Right ventricle myocardium inferior (tissue), 1 donor: Measurements from ENCODE around the gene DNAJB13. TPM values are rescaled to one million over a fixed set of nuclear protein-coding genes. Genes with fewer than 3 reads are reported as not detected.
"Not testable (repeated sequence)": the region's sequence is repeated elsewhere in the genome, so short reads cannot be mapped to it uniquely, and the experiment has no call there.

Source experiments
- ATAC-seq: fragments of 200-7000 bp; cut with Tn5 transposase; one replicate; pipeline ENCODE4 v1.9.1; 2020; ENCODE audit warnings: mild to moderate bottlenecking, moderate library complexity
- DNase-seq: peaks from one replicate; pipeline ENCODE4 v3.0.0; 2021; ENCODE audit errors: missing footprints
- intact Hi-C: fragments of 100-400 bp; cut with DNase I; formaldehyde crosslinking; loops from one replicate; pipeline ENCODE4 v1.11.0; 2022
- total RNA-seq: library from RNA; stranded (reverse); fragmentation: NEBNext Ultra II Directional; extraction: Animal tissue kit (Norgen Biotek cat#: 25700); gene quantifications from one replicate; pipeline ENCODE4 v1.2.1, GENCODE V29; 2021
- donor health status: DM: no; HTN: yes; CAD: no; lungs with severe emphysema.

DNAJB13 gene
- total RNA-seq, 1 donor from 2014 or later: not detected

- intact Hi-C loops: no loop called here
- ATAC-seq: no peak
- no peak for DNase-seq
Measured at GRCh38 chr11:73972620-73973449, 22.0 kb downstream of the DNAJB13 start.

- ATAC-seq: no peak
- no peak for DNase-seq
- intact Hi-C loops: no loop called here
Measured at GRCh38 chr11:73974604-73975478, 24.0 kb downstream of the DNAJB13 start.

- no peak for DNase-seq
- intact Hi-C loops: no loop called here
- ATAC-seq: no peak
Measured at GRCh38 chr11:73975479-73975757, 24.6 kb downstream of the DNAJB13 start.

- DNase-seq (no peak), ATAC-seq (no peak)
- intact Hi-C loops: no loop called here
Measured at GRCh38 chr11:73976451-73977151, 25.8 kb downstream of the DNAJB13 start.

- intact Hi-C loops: no loop called here
- DNase-seq: no peak
- ATAC-seq: no peak
Measured at GRCh38 chr11:73977856-73978519, 27.2 kb downstream of the DNAJB13 start.

GRCh38 chr11:73978576-73979086, 27.8 kb downstream of the DNAJB13 start:
- DNase-seq (no peak), ATAC-seq (no peak)
- intact Hi-C loops: no loop called here

- DNase-seq: peak; percentile 77
- intact Hi-C loops: no loop called here
Measured at GRCh38 chr11:73980001-73980961, 29.5 kb downstream of the DNAJB13 start.

GRCh38 chr11:73981051-73981805, 30.4 kb downstream of the DNAJB13 start:
- DNase-seq (no peak), ATAC-seq (no peak)
- intact Hi-C loops: no loop called here

More at GRCh38 chr11:73980001-73980961, 29.5 kb downstream of the DNAJB13 start:
- ATAC-seq: no peak

GRCh38 chr11:73982595-73982989, 31.8 kb downstream of the DNAJB13 start, which contains the start of gene UCP2:
UCP2 (minus strand) TSS chr11:73982843; CDS start chr11:73978378, 4,465 bp downstream.
- intact Hi-C loops: loop anchor here (2.0 kb wide), 1 partner anchor 36 kb away; no protein-coding TSS in a partner anchor
- ATAC-seq (peak; percentile 93), DNase-seq (peak; percentile 97)

GRCh38 chr11:73982990-73983740, 32.3 kb downstream of the DNAJB13 start:
- peak; percentile 96 for ATAC-seq
- intact Hi-C loops: loop anchor here (2.0 kb wide), 1 partner anchor 36 kb away; no protein-coding TSS in a partner anchor
- peak; percentile 98 for DNase-seq

GRCh38 chr11:73983741-73984538, 33.1 kb downstream of the DNAJB13 start:
- no peak for DNase-seq
- ATAC-seq: peak; percentile 1
- intact Hi-C loops: loop anchor here (2.0 kb wide), 1 partner anchor 35 kb away; no protein-coding TSS in a partner anchor

- ATAC-seq, intact Hi-C loops, DNase-seq: not testable (repeated sequence)
Measured at GRCh38 chr11:73985661-73986060, 34.8 kb downstream of the DNAJB13 start.

GRCh38 chr11:73988227-73988626, 37.4 kb downstream of the DNAJB13 start:
- ATAC-seq: no peak
- intact Hi-C loops: no loop called here
- DNase-seq: no peak

- no peak for ATAC-seq
- DNase-seq: no peak
- intact Hi-C loops: no loop called here
Measured at GRCh38 chr11:73989156-73989555, 38.3 kb downstream of the DNAJB13 start.

GRCh38 chr11:73990730-73991129, 39.9 kb downstream of the DNAJB13 start:
- no peak for DNase-seq
- ATAC-seq: no peak
- intact Hi-C loops: no loop called here
